Tibial nerve (tissue), 4 donors: ENCODE data around the gene CHAC1. TPM values are rescaled to one million over a fixed set of nuclear protein-coding genes. Genes with fewer than 3 reads are reported as not detected.

ENCODE experiments used
- DNase-seq, 2 donors: peaks; one replicate each; pipeline ENCODE4 v3.0.0-alpha.2; 2019; ENCODE audit warnings: low spot score in 2 of 2
- H3K27ac ChIP-seq, 4 donors: fragments of 200-600 bp; sonication (generic) in 3 of 4; one replicate each; pipeline ENCODE4 v1.5.1; 2017 to 2019; ENCODE audit warnings: mild to moderate bottlenecking in 1 of 4
- H3K27me3 ChIP-seq, 2 donors: fragments of 200-600 bp; sonication (generic) in 1 of 2; one replicate each; pipeline versions ENCODE4 v1.5.1 to v1.6.0; 2017 to 2019
- H3K36me3 ChIP-seq, 3 donors: fragments of 200-600 bp; sonication (generic); one replicate each; pipeline ENCODE4 v1.5.1; 2018 to 2019
- H3K4me1 ChIP-seq, 4 donors: fragments of 200-600 bp; sonication (generic) in 3 of 4; one replicate each; pipeline ENCODE4 v1.5.1; 2017 to 2019
- H3K4me3 ChIP-seq, 4 donors: fragments of 200-600 bp; sonication (generic) in 3 of 4; one replicate each; pipeline ENCODE4 v1.5.1; 2017 to 2019; ENCODE audit warnings: mild to moderate bottlenecking in 1 of 4, moderate library complexity in 1 of 4
- H3K9me3 ChIP-seq, 4 donors: fragments of 200-600 bp; sonication (generic) in 3 of 4; one replicate each; pipeline ENCODE4 v1.5.1; 2017 to 2019
- EP300 ChIP-seq, 2 donors: sonication (generic); formaldehyde crosslinking; IDR thresholded peaks; one replicate each; pipeline ENCODE4 v1.6.1; 2017; ENCODE audit warnings: antibody characterized with exemption in 2 of 2, mild to moderate bottlenecking in 1 of 2
- POLR2A ChIP-seq, 2 donors: fragments of 450-650 bp; IDR thresholded peaks; one replicate each; pipeline ENCODE4 v1.6.1; 2017; ENCODE audit warnings: antibody characterized with exemption in 2 of 2, mild to moderate bottlenecking in 2 of 2, moderate library complexity in 2 of 2
- WGBS, 2 donors: methylation state at CpG; one replicate each; pipeline ENCODE4 v1.1.5; 2018; 5-methylcytosine and 5-hydroxymethylcytosine counted together
- total RNA-seq, 4 donors: library from RNA; depleted of rRNA; stranded (reverse); fragments of >200 nt; gene quantifications; one replicate each; pipeline ENCODE4 v1.1.0, GENCODE V29; 2016
- TF ChIP-seq, protein P1 (sequence below), 5 experiments: fragments of 200-600 bp in 3 of 5; fragments of 450-650 bp in 2 of 5; sonication (generic) in 3 of 5; IDR thresholded peaks; one replicate each; pipeline ENCODE4 v1.5.1; 2016 to 2019; ENCODE audit warnings: antibody characterized with exemption in 5 of 5, mild to moderate bottlenecking in 3 of 5, moderate library complexity in 2 of 5

Gene CHAC1
- total RNA-seq, 4 donors from 2014 or later, result 2.7 TPM; not detected in 3

DNA sequence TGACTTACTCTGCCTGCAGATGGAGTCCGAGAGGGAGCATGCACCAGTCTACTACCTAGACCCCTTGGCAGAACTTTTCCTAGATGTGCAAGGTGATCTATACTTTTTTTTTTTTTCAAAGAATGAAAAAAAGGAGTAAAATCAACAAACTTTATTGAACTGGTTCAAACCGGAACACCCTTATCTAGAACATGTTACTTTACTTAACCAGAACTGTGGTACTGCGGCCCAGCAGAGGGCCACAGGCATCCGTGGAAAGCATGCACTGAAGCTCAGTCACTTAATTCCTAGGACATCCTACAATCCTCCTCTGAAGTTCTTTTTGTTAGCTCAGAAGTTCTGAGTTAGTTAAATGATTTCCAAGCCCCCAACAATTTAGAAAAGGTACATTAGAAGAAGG, 21.6 kb downstream of the CHAC1 start:
- Histone ChIP-seq H3K4me1 (peaks cover 0 to 5% (median 0%) of the 10 kb centered on the region in 4 donors), H3K27me3 (no peaks in the 10 kb centered on the region), H3K4me3 (no peak overlapping the region), H3K27ac (no peak overlapping the region), H3K9me3 (no peaks in the 10 kb centered on the region), H3K36me3 (peaks cover 4 to 45% (median 8%) of the 10 kb centered on the region in 3 donors)
- 85% methylated on average over 4 of the region's 4 CpGs for WGBS, 2 donors
- DNase-seq, result no peak
- no peak for TF ChIP-seq EP300 (IDR thresholded peaks at IDR 0.05)
- TF ChIP-seq, protein P1, sequence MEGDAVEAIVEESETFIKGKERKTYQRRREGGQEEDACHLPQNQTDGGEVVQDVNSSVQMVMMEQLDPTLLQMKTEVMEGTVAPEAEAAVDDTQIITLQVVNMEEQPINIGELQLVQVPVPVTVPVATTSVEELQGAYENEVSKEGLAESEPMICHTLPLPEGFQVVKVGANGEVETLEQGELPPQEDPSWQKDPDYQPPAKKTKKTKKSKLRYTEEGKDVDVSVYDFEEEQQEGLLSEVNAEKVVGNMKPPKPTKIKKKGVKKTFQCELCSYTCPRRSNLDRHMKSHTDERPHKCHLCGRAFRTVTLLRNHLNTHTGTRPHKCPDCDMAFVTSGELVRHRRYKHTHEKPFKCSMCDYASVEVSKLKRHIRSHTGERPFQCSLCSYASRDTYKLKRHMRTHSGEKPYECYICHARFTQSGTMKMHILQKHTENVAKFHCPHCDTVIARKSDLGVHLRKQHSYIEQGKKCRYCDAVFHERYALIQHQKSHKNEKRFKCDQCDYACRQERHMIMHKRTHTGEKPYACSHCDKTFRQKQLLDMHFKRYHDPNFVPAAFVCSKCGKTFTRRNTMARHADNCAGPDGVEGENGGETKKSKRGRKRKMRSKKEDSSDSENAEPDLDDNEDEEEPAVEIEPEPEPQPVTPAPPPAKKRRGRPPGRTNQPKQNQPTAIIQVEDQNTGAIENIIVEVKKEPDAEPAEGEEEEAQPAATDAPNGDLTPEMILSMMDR (IDR thresholded peaks at IDR 0.05), result no peak
- TF ChIP-seq POLR2A (IDR thresholded peaks at IDR 0.05), result no peak

DNA sequence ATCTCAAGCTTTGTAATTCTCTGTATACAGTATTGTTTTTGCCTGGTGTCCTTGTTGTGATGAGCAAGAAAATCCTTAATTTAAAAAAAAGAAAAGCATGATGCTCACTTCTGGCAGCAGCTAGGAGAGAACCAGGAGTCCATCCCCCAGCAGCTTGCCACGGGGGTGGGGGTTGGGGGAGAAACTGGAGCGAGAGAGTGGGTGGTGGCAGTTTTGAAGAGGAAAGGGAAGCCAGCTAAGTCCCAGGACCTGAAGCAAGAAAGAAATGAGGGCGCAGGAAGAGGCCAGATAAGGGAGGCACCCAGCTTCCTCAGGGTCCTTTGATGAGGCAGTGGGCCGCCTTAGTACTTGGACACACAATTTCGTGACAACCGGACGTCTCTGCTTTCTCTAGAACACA, 23.5 kb downstream of the CHAC1 start:
- no peak for DNase-seq
- peaks cover 0 to 5% (median 0%) of the 10 kb centered on the region in 4 donors for H3K4me1 ChIP-seq
- H3K27me3 ChIP-seq, result no peaks in the 10 kb centered on the region
- H3K4me3 ChIP-seq, result no peak overlapping the region
- TF ChIP-seq POLR2A (IDR thresholded peaks at IDR 0.05), result no peak
- TF ChIP-seq, protein P1 (IDR thresholded peaks at IDR 0.05), result no peak
- H3K27ac ChIP-seq, result no peak overlapping the region
- H3K36me3 ChIP-seq, result peaks cover 6 to 65% (median 13%) of the 10 kb centered on the region in 3 donors
- H3K9me3 ChIP-seq, result no peaks in the 10 kb centered on the region
- 69 to 79% methylated on average over 7 of the region's 7 CpGs for WGBS, 2 donors

DNA sequence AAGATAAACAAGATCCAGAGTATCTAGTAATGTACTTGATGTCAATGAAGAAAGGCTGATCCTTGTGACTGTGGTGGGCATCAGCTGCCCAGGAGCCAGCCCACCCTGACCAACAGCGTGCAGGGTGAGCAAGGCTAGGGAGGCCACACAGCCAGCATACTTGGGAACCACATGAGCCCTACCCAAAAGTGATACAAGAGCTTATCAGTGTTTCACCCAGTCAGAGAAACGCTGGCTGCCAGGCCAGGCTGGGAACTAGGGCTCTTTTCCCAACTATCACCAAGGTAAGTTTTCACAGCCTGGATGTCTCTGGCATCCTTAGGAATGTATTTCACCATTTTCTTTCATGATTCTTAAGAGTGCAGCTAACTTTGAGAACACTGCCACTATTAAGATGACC, 24.9 kb downstream of the CHAC1 start:
- H3K9me3 ChIP-seq, result no peaks in the 10 kb centered on the region
- H3K4me1 ChIP-seq, result no peaks in the 10 kb centered on the region
- H3K27ac ChIP-seq, result no peak overlapping the region
- no peak for DNase-seq
- H3K4me3 ChIP-seq, result no peak overlapping the region
- WGBS, 2 donors, result 86 to 100% methylated on average over 1 to 2 of the region's 2 CpGs
- no peak for TF ChIP-seq EP300 (IDR thresholded peaks at IDR 0.05)
- no peak for TF ChIP-seq POLR2A (IDR thresholded peaks at IDR 0.05)
- TF ChIP-seq, protein P1 (IDR thresholded peaks at IDR 0.05), result no peak
- peaks cover 6 to 78% (median 22%) of the 10 kb centered on the region in 3 donors for H3K36me3 ChIP-seq
- H3K27me3 ChIP-seq, result no peaks in the 10 kb centered on the region

DNA sequence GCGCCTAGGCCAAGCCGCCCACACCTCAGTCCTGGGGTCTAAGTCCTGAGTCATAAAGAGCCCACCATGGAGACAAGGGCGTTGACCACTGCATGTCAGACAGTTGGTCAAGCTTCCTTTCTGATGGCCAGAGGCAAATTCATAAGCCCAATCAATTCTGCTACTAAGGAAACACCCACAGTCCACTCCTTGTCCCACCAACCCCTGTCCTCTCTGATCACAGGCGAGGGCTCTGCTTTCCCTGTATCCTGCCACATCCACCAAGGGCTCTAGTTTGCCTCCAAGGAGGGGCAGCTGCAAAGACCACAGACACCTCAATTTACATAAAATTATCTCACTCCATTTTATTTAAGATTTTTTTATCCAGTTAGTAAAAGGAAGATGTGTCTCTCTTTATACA, 25.3 kb downstream of the CHAC1 start:
- no peak for DNase-seq
- no peak overlapping the region for H3K4me3 ChIP-seq
- TF ChIP-seq POLR2A (IDR thresholded peaks at IDR 0.05) (no peak), EP300 (IDR thresholded peaks at IDR 0.05) (no peak)
- TF ChIP-seq, protein P1 (IDR thresholded peaks at IDR 0.05), result no peak
- H3K9me3 ChIP-seq, result no peaks in the 10 kb centered on the region
- H3K27ac ChIP-seq, result no peak overlapping the region
- 89 to 92% methylated on average over 4 of the region's 4 CpGs for WGBS, 2 donors
- H3K4me1 ChIP-seq, result no peaks in the 10 kb centered on the region
- H3K27me3 ChIP-seq, result no peaks in the 10 kb centered on the region
- peaks cover 6 to 82% (median 26%) of the 10 kb centered on the region in 3 donors for H3K36me3 ChIP-seq

DNA sequence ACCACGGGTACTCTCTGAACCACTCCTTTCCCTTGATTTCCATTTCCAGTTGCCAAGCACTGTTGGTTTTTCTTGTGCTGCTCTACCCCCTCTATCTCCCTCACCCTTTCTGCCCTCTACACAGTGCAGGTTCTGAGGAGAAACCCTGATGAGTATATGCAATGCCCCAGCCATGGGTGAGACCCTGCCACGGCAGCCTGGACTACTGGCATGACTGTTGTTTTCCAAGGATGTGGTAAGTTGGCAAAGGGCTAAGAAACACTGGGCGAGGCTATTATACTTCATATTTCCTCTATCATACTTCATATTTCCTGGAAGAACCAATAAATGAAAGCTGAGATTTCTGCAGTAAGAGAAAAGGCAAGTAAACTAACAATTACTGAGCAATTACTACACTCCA, 27.9 kb downstream of the CHAC1 start:
- no peaks in the 10 kb centered on the region for H3K4me1 ChIP-seq
- H3K9me3 ChIP-seq, result no peaks in the 10 kb centered on the region
- WGBS, 2 donors, result 59 to 77% methylated on average over 3 of the region's 3 CpGs
- DNase-seq, result no peak
- H3K4me3 ChIP-seq, result no peak overlapping the region
- no peak for TF ChIP-seq EP300 (IDR thresholded peaks at IDR 0.05)
- no peak for TF ChIP-seq POLR2A (IDR thresholded peaks at IDR 0.05)
- TF ChIP-seq, protein P1 (IDR thresholded peaks at IDR 0.05), result no peak
- H3K27ac ChIP-seq, result no peak overlapping the region
- no peaks in the 10 kb centered on the region for H3K27me3 ChIP-seq
- H3K36me3 ChIP-seq, result peaks cover 6 to 100% (median 38%) of the 10 kb centered on the region in 3 donors
